Activated T-helper 9 cell treated with anti-CD3 and anti-CD28 coated beads, Interleukin-2, amount 50 U/mL, for 16 hours (primary cell): Measurements from ENCODE around the gene MIA3.

ENCODE experiments used
- DNase-seq: peaks from one replicate; pipeline ENCODE4 v3.0.0-alpha.2; 2020; ENCODE audit warnings: low read depth

MIA3 gene

DNA sequence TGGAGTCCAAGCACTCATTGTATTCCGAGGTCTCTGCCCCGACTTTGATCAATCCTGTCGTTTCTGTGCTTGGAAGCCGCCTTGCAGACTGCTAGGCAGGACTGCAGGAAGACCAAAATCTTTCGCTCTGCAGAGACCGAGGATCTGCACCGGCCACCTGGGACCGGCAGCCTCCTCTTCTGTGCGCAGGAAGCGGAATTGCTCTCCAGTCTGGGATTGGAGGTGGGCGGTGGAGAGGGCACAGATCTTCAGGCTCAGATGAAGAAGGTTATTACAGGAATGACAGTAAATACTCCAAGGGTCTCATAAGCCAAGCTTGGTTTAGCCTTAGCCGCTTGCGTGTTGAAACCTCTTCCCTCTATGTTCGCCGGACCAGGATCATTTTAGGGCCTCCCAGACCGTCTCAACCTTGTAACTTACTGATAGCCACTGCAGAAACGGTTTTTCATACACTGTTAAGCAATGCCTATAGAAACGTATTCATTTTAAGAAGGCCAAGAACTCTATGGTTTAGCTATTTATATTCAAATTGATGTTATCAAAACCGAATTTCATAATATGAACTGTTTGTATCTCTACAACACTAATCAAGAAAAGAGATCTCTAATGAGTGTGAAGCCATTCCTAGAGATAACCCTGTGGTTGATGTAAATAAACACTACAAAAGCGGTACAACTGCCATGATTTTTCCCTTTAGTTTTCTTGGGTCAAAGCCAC lies 1.1 kb downstream of the MIA3 start:
- no peak for DNase-seq

GRCh38 chr1:222620566-222620965 lies 2.7 kb downstream of the MIA3 start:
- no peak for DNase-seq

GRCh38 chr1:222622765-222623164 lies 4.9 kb downstream of the MIA3 start:
- DNase-seq: no peak

GRCh38 chr1:222623458-222623857 lies 5.6 kb downstream of the MIA3 start:
- no peak for DNase-seq

DNA sequence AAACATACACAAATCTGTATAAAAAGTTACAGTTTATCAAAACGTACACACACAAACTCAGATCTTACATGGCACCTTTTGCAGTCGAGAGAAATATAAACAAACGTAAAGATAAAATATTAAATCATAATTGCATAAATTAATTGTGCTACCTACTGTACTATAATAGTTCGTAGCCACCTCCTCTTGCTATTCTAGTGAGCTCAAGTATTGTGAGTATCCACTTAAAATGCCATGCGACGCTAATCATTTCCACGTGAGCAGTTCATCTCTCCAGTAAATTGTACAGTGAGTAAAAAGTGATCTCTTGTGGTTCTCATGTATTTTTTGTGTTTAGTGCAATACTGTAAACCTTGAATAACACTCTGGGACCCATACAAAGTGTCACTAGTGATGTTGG lies 6.3 kb downstream of the MIA3 start:
- DNase-seq: no peak

DNA sequence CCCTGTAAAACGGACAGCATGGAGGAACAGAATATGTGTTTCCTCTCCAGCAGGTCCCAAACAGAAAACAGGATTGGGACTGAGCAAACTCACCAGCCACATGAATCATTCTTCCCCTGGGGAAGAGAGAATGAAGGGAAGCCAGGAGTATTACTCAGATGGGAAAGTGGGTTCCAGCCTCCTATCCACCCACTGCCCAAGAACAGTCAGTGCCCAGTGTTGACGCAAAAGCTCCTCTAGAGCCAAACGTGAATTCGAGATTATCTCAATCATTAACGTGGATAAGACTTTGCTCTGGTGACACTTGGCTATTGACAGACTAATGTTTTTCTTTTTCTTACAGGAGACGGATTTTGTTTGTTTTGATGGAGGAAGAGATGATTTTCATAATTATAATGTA lies 9.3 kb downstream of the MIA3 start:
- no peak for DNase-seq

GRCh38 chr1:222629921-222630535 lies 12.1 kb downstream of the MIA3 start:
- DNase-seq: no peak

- no peak for DNase-seq
These were observed 13.8 kb downstream of the MIA3 start for GRCh38 chr1:222631611-222632208.

DNA sequence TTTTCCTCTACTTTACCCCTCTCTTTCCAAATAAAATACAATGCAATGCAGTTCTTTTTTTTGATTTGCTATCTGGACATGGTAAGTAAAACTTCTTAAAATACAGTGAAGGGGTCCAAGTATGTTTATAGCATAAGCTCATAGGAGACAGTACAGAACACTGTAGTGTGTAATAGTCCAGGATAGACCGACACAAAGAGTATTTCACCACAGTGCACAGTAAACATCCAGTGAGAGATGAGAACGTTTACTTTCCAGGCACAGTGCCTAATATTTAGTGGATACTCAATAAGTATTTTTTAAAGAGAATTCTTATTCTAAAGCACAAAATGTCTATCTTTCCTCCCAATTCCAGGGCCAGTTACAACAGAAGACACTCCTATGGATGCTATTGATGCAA lies 14.9 kb downstream of the MIA3 start:
- DNase-seq: no peak

- peak; percentile 2 for DNase-seq
These were observed 16.5 kb downstream of the MIA3 start for GRCh38 chr1:222634180-222635013.

GRCh38 chr1:222641269-222641948 lies 23.5 kb downstream of the MIA3 start:
- no peak for DNase-seq

DNA sequence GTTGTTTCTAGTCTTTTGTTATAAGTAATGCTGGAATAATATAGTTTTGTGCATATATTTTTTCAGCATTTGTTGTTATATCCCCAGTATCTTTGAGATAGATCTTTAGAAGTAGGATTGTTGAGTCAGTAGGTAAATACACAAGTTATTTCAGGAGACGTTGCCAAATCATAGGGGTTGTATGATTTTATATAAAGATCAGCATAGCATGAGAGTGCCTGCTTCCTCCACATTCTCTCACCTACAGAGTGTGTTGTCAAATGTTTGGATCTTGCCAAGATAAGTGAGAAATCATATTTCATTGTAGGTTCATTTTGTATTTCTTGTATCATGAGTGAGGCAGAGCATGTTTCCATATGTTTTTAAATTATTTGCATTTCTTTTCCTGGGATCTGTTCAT lies 24.6 kb downstream of the MIA3 start:
- DNase-seq: no peak

- DNase-seq: no peak
These were observed 25.7 kb downstream of the MIA3 start for GRCh38 chr1:222643606-222643937.

DNA sequence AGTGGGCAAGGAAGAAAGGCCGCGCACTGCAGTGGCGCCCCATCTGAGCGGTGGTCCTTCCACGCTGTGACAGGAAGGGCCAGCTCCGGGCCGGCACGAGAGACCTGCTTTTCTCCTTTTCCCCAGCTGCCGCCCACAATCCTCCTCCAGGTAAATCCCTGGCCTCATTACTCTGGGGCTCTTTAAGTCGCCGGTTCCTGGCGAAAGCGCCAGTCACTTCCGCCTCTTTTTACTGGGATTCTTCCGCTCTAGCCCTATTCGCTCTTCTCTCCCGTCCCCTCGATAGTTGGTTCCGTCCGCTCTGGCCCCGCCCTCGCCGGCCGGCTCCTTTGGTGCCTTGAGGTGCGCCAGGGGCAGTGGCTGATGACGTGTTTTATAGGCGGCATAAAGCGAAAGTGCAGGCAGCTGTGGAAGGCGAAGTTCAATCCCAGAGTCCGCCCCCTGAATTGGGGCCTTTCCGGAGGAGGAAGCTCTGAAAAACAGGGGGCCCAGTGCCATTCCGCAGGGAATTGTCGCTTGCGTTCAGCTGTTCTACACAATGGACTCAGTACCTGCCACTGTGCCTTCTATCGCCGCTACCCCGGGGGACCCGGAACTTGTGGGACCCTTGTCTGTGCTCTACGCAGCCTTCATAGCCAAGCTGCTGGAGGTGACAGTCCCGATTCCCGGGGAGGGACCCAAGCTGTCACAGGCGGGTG lies 26.2 kb downstream of the MIA3 start:
- peak; percentile 94 for DNase-seq

DNA sequence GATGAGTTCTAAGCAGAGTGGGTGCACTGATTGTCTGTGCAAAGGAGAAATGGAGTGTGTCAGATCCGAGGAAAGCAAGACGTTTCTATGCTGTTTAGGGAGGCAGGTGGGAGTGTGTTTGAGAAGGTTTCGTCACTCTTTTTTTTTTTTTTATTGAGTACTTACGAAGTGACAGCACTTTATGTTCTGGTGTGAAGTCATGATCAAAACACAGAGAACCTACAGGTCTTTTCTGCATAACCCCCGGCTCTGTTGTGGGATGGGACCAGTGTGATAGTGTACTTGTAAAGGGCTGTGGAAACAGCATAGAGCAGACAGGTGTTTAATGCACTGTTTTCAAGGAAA lies 26.7 kb downstream of the MIA3 start:
- DNase-seq: no peak

GRCh38 chr1:222652676-222653075 lies 34.8 kb downstream of the MIA3 start:
- DNase-seq: no peak

GRCh38 chr1:222653178-222653827 lies 35.4 kb downstream of the MIA3 start:
- DNase-seq: no peak

- DNase-seq: peak; percentile 57
These were observed 37.0 kb downstream of the MIA3 start for GRCh38 chr1:222654849-222655248.

DNA sequence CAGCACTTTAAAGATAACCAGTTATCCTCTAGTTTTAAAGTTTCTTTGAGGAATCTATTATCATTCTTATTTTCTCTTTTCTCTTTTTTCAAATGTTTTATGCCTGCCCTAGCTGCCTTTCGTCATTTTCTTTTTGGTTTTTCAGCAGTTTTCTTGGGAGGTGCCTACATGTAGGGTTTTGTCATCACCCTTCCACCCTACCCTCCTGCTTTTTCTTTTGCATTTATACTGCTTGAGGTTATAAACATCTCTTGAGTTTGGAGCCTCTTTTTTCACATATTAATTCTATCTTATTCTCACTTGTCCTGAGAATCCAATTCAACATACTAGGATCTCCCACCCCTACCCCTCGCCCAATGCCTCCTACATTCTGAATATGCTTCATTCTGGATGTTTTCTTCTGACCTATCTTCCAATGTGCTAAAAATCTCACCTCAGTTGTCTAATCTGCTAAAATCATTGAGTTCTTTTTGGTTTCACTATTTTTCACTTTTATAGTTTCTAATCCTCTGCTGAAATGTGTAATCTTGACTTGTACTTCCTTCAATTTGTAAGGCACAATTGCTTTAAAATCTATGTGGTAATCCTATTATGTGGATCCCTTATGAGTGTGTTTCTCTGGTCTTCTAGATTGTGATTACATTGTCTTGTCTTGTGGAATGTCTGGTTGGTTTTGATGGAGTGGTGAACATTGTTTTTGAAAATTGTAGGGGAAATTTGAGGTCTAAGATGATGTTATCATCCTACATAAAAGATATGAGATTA lies 38.7 kb downstream of the MIA3 start:
- no peak for DNase-seq

DNA sequence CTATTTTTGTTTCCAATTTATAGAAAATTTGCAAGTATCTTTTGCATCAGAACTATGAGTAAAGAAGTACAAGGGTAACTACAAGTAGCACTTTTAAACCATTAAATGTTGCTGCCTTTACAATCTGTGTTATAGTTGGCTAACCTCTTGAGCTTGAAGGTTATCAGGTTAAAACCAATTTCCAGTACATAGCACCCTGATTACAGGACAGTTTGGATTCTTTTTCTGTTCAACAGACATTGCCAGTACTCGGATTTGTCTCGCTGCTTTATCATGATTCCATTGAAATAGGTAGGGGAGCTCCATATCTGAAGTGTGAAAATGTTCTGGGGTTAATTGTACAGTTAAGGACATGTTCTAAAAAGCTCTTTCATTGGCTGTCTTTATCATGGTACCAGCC lies 40.0 kb downstream of the MIA3 start:
- DNase-seq: no peak
